GM18873 (cell line): Measurements from ENCODE around the gene SCN1B.
"Not testable (repeated sequence)": the region's sequence is repeated elsewhere in the genome, so short reads cannot be mapped to it uniquely, and the experiment has no call there.

Experiments
- ATAC-seq: cut with Tn5 transposase; IDR thresholded peaks from one replicate; pipeline ENCODE4 v1.9.1; 2021; ENCODE audit warnings: mild to moderate bottlenecking, moderate library complexity, moderate number of reproducible peaks; ENCODE audit not compliant: unreplicated experiment, low FRiP score

SCN1B gene

GRCh38 chr19:35034588-35035382 lies 4.5 kb downstream of the SCN1B start:
- no peak for ATAC-seq

- no peak for ATAC-seq
Measured at GRCh38 chr19:35037716-35038622, 7.7 kb downstream of the SCN1B start.

GRCh38 chr19:35038623-35039512 lies 8.6 kb downstream of the SCN1B start:
- no peak for ATAC-seq

GRCh38 chr19:35039881-35040825 lies 9.9 kb downstream of the SCN1B start:
- no peak for ATAC-seq

- ATAC-seq = no peak
Measured at GRCh38 chr19:35040826-35041547, 10.7 kb downstream of the SCN1B start.

- ATAC-seq = no peak
Measured at GRCh38 chr19:35041548-35042055, 11.3 kb downstream of the SCN1B start, which contains the start of gene HPN. HPN (plus strand) TSS chr19:35041721; CDS start chr19:35042507, 786 bp downstream.

- ATAC-seq = no peak
Measured at GRCh38 chr19:35042056-35042730, 11.9 kb downstream of the SCN1B start.

- no peak for ATAC-seq
Measured at GRCh38 chr19:35042954-35043604, 12.8 kb downstream of the SCN1B start.

GRCh38 chr19:35043906-35044305 lies 13.6 kb downstream of the SCN1B start:
- ATAC-seq = no peak

GRCh38 chr19:35044317-35045117 lies 14.2 kb downstream of the SCN1B start:
- no peak for ATAC-seq

GRCh38 chr19:35045667-35046300 lies 15.5 kb downstream of the SCN1B start:
- ATAC-seq = no peak

GRCh38 chr19:35046461-35046860 lies 16.2 kb downstream of the SCN1B start:
- no peak for ATAC-seq

- ATAC-seq = no peak
Measured at GRCh38 chr19:35048911-35049411, 18.7 kb downstream of the SCN1B start.

GRCh38 chr19:35049456-35049855 lies 19.2 kb downstream of the SCN1B start:
- ATAC-seq = no peak

- not testable (repeated sequence) for ATAC-seq
Measured at GRCh38 chr19:35050662-35051061, 20.4 kb downstream of the SCN1B start.

- not testable (repeated sequence) for ATAC-seq
Measured at GRCh38 chr19:35051268-35051667, 21.0 kb downstream of the SCN1B start.
